ENCODE measurements around the gene SLC22A5.

SLC22A5 gene

GRCh38 chr5:132417461-132417860 is 48.0 kb downstream of the SLC22A5 start:
- in situ Hi-C loops (cut with MboI; ENCODE audit: low sequenced_read_pairs) = no loop called here
- Histone ChIP-seq H3K9me3 (no peaks in the 10 kb centered on the region), H3K36me3 (replicated peaks) (no peaks in the 10 kb centered on the region), H3K4me3 (no peak overlapping the region), H3K27me3 (ENCODE audit: low read depth) (no peaks in the 10 kb centered on the region), H3K4me1 (peaks cover 6% of the 10 kb centered on the region)
- DNase-seq (ENCODE audit: low spot score in 2 of 2) = no peak

DNA sequence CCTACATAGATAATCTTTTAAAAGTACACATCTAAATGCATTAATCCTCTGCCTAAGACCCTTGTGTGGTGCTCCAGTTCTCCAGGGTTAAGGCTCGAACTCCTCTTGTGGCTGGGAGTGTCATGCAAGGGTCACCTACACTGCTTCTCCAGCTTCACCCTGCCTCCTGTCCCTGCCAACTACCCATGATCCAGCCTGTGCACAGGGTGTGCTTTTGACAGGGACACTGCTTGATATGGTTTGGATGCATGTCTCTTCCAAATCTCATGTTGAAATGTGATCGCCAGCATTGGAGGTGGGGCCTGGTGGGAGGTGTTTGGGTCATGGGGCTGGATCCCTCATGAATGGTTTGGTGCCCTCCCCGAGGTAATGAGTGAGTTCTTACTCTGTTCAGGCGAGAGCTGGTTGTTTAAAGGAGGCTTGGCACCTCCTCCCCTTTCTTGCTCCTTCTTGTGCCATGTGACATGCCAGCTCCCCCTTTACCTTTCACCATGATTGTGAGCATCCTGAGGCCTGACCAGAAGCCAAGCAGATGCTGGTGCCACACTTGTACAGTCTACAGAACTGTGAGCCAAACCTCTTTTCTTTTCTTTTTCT is 48.5 kb downstream of the SLC22A5 start:
- Histone ChIP-seq H3K9me3 (no peaks in the 10 kb centered on the region), H3K4me3 (no peak overlapping the region), H3K4me1 (peaks cover 12% of the 10 kb centered on the region), H3K36me3 (replicated peaks) (no peaks in the 10 kb centered on the region), H3K27me3 (ENCODE audit: low read depth) (no peaks in the 10 kb centered on the region)
- no peak for DNase-seq (ENCODE audit: low spot score in 2 of 2)
- in situ Hi-C loops (cut with MboI; ENCODE audit: low sequenced_read_pairs) = no loop called here

GRCh38 chr5:132418881-132419280 is 49.4 kb downstream of the SLC22A5 start:
- peaks cover 17% of the 10 kb centered on the region for H3K4me1 ChIP-seq

GRCh38 chr5:132419502-132420468 is 50.3 kb downstream of the SLC22A5 start:
- H3K27me3 ChIP-seq (ENCODE audit: low read depth) = no peaks in the 10 kb centered on the region
- H3K36me3 ChIP-seq (replicated peaks) = no peaks in the 10 kb centered on the region
- peaks cover 17% of the 10 kb centered on the region for H3K4me1 ChIP-seq
- H3K9me3 ChIP-seq = no peaks in the 10 kb centered on the region
- peak; percentile 82 to 83 for DNase-seq (ENCODE audit: low spot score in 2 of 2)
- H3K4me3 ChIP-seq = no peak overlapping the region
- in situ Hi-C loops (cut with MboI; ENCODE audit: low sequenced_read_pairs) = no loop called here

More at GRCh38 chr5:132418881-132419280, 49.4 kb downstream of the SLC22A5 start:
- DNase-seq (ENCODE audit: low spot score in 2 of 2) = no peak
- H3K4me3 ChIP-seq = no peak overlapping the region
- in situ Hi-C loops (cut with MboI; ENCODE audit: low sequenced_read_pairs) = no loop called here
- no peaks in the 10 kb centered on the region for H3K27me3 ChIP-seq (ENCODE audit: low read depth)
- H3K36me3 ChIP-seq (replicated peaks) = no peaks in the 10 kb centered on the region
- H3K9me3 ChIP-seq = no peaks in the 10 kb centered on the region

- H3K36me3 ChIP-seq (replicated peaks) = no peaks in the 10 kb centered on the region
- no peak for DNase-seq (ENCODE audit: low spot score in 2 of 2)
- H3K4me1 ChIP-seq = peaks cover 17% of the 10 kb centered on the region
Observed at GRCh38 chr5:132420706-132421272, 51.3 kb downstream of the SLC22A5 start.

GRCh38 chr5:132421462-132421861 is 52.0 kb downstream of the SLC22A5 start:
- DNase-seq (ENCODE audit: low spot score in 2 of 2) = no peak
- no peaks in the 10 kb centered on the region for H3K9me3 ChIP-seq
- no peak overlapping the region for H3K4me3 ChIP-seq
- H3K27me3 ChIP-seq (ENCODE audit: low read depth) = no peaks in the 10 kb centered on the region
- in situ Hi-C loops (cut with MboI; ENCODE audit: low sequenced_read_pairs) = no loop called here
- peaks cover 17% of the 10 kb centered on the region for H3K4me1 ChIP-seq
- H3K36me3 ChIP-seq (replicated peaks) = no peaks in the 10 kb centered on the region

More at GRCh38 chr5:132420706-132421272, 51.3 kb downstream of the SLC22A5 start:
- H3K27me3 ChIP-seq (ENCODE audit: low read depth) = no peaks in the 10 kb centered on the region
- in situ Hi-C loops (cut with MboI; ENCODE audit: low sequenced_read_pairs) = no loop called here
- H3K4me3 ChIP-seq = no peak overlapping the region
- H3K9me3 ChIP-seq = no peaks in the 10 kb centered on the region

DNA sequence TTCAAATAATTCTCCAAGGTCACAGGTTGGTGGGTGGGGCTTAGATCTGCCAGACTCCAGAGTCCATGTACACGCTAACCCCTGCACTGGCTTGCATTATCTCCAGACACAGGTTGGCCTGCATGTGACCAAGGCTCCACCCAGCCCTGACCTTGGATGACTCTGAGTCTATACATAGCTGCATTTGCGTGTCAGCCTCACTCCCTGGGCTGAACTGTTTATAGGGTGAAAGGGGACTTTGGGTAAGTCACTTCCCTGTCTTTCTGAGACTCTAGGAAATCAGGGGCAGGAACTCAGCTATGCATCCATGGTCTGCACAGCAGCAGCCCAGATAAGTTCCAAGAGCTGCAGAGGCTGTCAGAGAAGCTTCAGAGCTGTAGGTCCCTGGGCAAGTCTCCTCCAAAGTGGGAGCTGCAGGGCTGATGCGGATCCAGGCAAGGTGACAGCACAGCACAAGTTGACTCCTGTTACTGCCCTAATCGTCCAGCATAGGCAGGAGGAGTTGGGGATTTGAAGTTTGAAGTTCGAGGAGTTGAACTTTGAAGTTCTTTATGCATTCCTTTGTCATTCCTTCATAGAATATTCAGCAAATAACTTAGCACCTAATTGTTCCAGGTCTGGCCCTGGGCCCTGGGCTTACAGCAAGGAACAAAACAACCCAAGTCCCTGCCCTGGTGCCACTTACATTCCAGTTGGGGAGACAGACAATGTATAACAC is 53.4 kb downstream of the SLC22A5 start:
- Histone ChIP-seq H3K4me3 (no peak overlapping the region), H3K4me1 (peaks cover 17% of the 10 kb centered on the region)
- DNase-seq (ENCODE audit: low spot score in 2 of 2) = peak in 1 of 2 experiments; percentile 59

GRCh38 chr5:132423438-132423898 is 54.0 kb downstream of the SLC22A5 start:
- Histone ChIP-seq H3K27me3 (ENCODE audit: low read depth) (no peaks in the 10 kb centered on the region), H3K9me3 (no peaks in the 10 kb centered on the region), H3K36me3 (replicated peaks) (no peaks in the 10 kb centered on the region), H3K4me3 (no peak overlapping the region), H3K4me1 (peaks cover 17% of the 10 kb centered on the region)
- in situ Hi-C loops (cut with MboI; ENCODE audit: low sequenced_read_pairs) = no loop called here
- no peak for DNase-seq (ENCODE audit: low spot score in 2 of 2)

More for the DNA sequence above, 53.4 kb downstream of the SLC22A5 start:
- in situ Hi-C loops (cut with MboI; ENCODE audit: low sequenced_read_pairs) = no loop called here
- no peaks in the 10 kb centered on the region for H3K36me3 ChIP-seq (replicated peaks)
- no peaks in the 10 kb centered on the region for H3K27me3 ChIP-seq (ENCODE audit: low read depth)
- H3K9me3 ChIP-seq = no peaks in the 10 kb centered on the region

- in situ Hi-C loops (cut with MboI; ENCODE audit: low sequenced_read_pairs) = no loop called here
- peaks cover 17% of the 10 kb centered on the region for H3K4me1 ChIP-seq
Observed at GRCh38 chr5:132424167-132424880, 54.8 kb downstream of the SLC22A5 start.

DNA sequence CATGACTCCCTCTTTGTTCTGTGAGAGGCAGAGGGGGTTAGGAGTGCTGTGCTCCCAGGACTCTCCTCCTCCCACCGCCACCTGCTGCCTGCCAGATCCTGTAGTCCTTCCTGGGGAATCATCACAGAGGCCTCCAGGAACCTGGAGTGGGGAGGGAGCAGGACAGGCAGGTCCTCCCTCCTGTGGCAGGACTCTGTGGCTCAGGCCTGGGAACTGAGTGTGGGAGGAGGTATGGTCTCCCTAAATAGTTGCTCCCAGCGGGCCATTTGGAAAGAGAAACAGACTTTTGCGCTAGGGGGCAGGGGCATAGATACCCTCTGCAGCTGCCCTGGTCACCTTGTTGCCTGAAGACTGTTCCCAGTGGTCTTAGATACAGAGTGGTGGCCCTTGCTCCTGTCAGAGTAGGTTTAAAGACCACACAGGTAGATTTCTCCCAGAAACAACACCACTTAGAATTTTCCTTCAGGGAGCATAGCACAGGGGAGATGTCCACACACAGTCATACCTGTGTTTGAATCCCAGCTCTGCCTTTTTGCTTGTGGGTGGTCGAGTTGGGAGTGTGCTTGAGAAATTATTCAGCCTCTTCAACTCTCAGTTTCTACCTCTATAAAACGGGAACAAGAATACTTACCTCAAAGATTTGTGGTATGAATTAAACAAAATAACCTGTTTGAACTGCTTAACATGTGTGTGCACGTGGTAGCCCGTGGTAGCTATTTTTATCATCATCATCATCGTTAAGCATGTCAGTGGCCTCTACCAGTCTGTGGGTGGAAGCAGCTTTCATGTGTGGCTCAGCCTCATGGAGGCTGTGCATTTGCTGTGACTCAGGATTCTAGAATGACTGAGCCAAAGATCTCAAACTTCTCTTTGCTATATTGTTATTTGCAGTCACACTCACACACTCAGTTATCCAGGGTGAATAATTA is 55.8 kb downstream of the SLC22A5 start:
- DNase-seq (ENCODE audit: low spot score in 2 of 2) = no peak
- in situ Hi-C loops (cut with MboI; ENCODE audit: low sequenced_read_pairs) = no loop called here
- H3K9me3 ChIP-seq = no peaks in the 10 kb centered on the region
- no peak overlapping the region for H3K4me3 ChIP-seq
- no peaks in the 10 kb centered on the region for H3K27me3 ChIP-seq (ENCODE audit: low read depth)
- H3K4me1 ChIP-seq = peaks cover 12% of the 10 kb centered on the region
- H3K36me3 ChIP-seq (replicated peaks) = no peaks in the 10 kb centered on the region

More at GRCh38 chr5:132424167-132424880, 54.8 kb downstream of the SLC22A5 start:
- no peak for DNase-seq (ENCODE audit: low spot score in 2 of 2)
- Histone ChIP-seq H3K4me3 (no peak overlapping the region), H3K27me3 (ENCODE audit: low read depth) (no peaks in the 10 kb centered on the region), H3K9me3 (no peaks in the 10 kb centered on the region), H3K36me3 (replicated peaks) (no peaks in the 10 kb centered on the region)

DNA sequence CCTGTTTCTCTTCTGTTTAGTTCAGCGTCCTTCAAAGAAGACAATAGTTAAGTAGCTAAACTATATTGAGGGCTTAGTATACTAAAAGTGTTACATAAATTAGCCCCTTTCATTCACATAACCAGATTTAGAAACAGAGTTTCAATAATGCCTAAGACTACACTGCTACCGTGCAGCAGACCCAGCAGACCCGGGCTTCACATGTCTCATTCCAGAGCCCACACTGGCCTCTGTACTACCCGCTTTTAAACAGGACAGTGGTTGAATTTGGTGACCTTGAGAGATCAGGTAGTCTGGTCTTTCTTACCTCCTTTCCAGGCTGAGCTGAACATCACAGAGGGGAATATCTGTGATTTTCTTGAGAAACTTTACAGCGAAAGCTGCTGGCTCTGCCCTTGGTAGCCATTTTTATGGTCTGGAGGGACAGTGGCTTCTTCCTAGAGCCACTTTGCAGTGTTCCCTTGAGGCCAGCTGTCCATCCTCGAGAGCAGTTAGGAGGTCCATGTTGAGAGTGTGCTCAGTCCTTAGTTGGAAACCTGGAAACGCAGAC is 56.5 kb downstream of the SLC22A5 start:
- in situ Hi-C loops (cut with MboI; ENCODE audit: low sequenced_read_pairs) = no loop called here
- Histone ChIP-seq H3K9me3 (no peaks in the 10 kb centered on the region), H3K4me3 (no peak overlapping the region), H3K36me3 (replicated peaks) (no peaks in the 10 kb centered on the region), H3K27me3 (ENCODE audit: low read depth) (no peaks in the 10 kb centered on the region), H3K4me1 (peaks cover 12% of the 10 kb centered on the region)
- no peak for DNase-seq (ENCODE audit: low spot score in 2 of 2)
